OCI-LY3 (cell line): ENCODE measurements around the gene EGF.

Experiments used
- EZH2phosphoT487 ChIP-seq: fragments of 200-600 bp; shearing (Covaris generic); IDR thresholded peaks from 2 replicates; pipeline ENCODE4 v1.6.1; 2018; ENCODE audit warnings: antibody characterized with exemption, mixed run types, low read depth
- TF ChIP-seq, protein P1 (sequence below): fragments of 200-600, 300-600 bp; sonication (generic); IDR thresholded peaks from 2 replicates; pipeline ENCODE4 v1.5.1; 2014; ENCODE audit warnings: antibody characterized with exemption, low read length, low read depth

DNA sequence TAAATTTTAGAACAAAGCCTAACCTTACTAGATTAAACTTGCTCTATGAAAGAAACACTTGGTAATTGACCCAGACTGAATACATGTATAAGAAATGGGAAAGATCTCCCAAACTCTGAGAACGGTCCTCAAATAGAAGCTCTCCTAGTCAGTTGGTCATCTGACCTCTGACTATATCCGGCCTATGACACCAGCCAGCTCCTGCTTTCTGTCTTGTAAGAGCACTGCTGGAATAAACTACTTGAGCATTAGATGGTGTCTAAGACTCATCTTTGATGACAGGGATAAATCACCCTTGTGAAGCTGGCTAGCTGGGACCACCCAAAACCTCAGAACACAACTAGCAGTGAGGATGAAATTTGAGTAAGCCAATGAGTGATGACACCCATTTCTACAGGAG, 40.6 kb upstream of the EGF start:
- TF ChIP-seq, protein P1, sequence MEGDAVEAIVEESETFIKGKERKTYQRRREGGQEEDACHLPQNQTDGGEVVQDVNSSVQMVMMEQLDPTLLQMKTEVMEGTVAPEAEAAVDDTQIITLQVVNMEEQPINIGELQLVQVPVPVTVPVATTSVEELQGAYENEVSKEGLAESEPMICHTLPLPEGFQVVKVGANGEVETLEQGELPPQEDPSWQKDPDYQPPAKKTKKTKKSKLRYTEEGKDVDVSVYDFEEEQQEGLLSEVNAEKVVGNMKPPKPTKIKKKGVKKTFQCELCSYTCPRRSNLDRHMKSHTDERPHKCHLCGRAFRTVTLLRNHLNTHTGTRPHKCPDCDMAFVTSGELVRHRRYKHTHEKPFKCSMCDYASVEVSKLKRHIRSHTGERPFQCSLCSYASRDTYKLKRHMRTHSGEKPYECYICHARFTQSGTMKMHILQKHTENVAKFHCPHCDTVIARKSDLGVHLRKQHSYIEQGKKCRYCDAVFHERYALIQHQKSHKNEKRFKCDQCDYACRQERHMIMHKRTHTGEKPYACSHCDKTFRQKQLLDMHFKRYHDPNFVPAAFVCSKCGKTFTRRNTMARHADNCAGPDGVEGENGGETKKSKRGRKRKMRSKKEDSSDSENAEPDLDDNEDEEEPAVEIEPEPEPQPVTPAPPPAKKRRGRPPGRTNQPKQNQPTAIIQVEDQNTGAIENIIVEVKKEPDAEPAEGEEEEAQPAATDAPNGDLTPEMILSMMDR = no peak
- TF ChIP-seq EZH2phosphoT487 = no peak
